Measurements from ENCODE around the gene PUM1. TPM values are rescaled to one million over a fixed set of nuclear protein-coding genes. Genes with fewer than 3 reads are reported as not detected.

Gene PUM1
- total and polyA plus RNA-seq, 2 of the 4 experiments (the other 2 are of a cell fraction), result 75.4 to 137 TPM

DNA sequence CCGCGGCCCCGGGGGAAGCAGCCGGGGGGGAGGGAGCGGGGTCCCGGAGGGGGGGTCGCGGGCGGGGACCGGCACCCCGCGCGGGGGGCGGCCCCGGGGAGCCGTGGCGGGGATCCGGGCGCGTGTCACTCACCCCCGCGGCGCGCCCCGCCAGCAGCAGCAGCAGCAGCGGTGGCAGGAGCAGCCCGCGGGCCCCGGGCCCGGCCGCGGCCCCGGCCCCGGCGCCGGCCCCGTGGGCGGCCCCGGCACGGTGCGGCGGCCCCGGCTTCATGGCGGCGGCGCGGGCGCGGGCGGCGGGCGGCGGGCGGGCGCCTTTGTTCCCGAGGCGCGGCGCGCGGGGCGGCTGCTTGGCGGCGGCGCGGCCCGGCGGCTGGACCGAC, 157.2 kb downstream of the PUM1 start:
- Histone ChIP-seq H4K5ac (ENCODE audit: low read depth, low read length) (no peak overlapping the region), H4K8ac (ENCODE audit: low read depth in 2 of 2, low read length in 2 of 2) (no peak overlapping the region), H3K4me1 (ENCODE audit: control insufficient read depth, insufficient read depth, low read length) (peaks cover 25% of the 10 kb centered on the region), H2BK15ac (ENCODE audit: low read depth, low read length) (no peak overlapping the region), H3K56ac (ENCODE audit: extremely low read depth, insufficient read depth, low read length) (no peak overlapping the region), H3K23ac (ENCODE audit: low read depth, low read length) (no peak overlapping the region), H2AK5ac (ENCODE audit: low read depth, low read length) (no peak overlapping the region), H2BK5ac (ENCODE audit: low read depth, low read length, poor library complexity, severe bottlenecking) (no peak overlapping the region), H2AK9ac (replicated peaks; ENCODE audit: low read depth, low read length, poor library complexity) (no peak overlapping the region), H2AFZ (replicated peaks; ENCODE audit: low read length, poor library complexity) (no peak overlapping the region), H3K4me3 (ENCODE audit: insufficient read depth, low read depth, low read length) (peak overlapping the region; percentile 85), H4K91ac (ENCODE audit: insufficient read depth, low read depth, low read length) (no peak overlapping the region), H3K4ac (ENCODE audit: low read depth, low read length) (no peak overlapping the region), H3K14ac (replicated peaks; ENCODE audit: low read depth, low read length) (no peak overlapping the region), H3K4me2 (ENCODE audit: low read depth, low read length) (no peak overlapping the region), H3K27me3 (ENCODE audit: control insufficient read depth, insufficient read depth, low read length) (no peaks in the 10 kb centered on the region), H2BK120ac (ENCODE audit: low read depth, low read length) (no peak overlapping the region), H3K36me3 (ENCODE audit: control insufficient read depth, insufficient read depth, low read length) (no peaks in the 10 kb centered on the region), H3K27ac (ENCODE audit: insufficient read depth, low read length) (no peak overlapping the region), H3K9me1 (ENCODE audit: insufficient read depth, low read length) (peaks cover 19% of the 10 kb centered on the region; the same call in 1 of the 2 replicates), H3K9ac (ENCODE audit: low read depth, low read length) (no peak overlapping the region), H2BK20ac (ENCODE audit: low read depth, low read length) (no peak overlapping the region), H3K18ac (ENCODE audit: low read depth, low read length) (no peak overlapping the region), H3K79me1 (ENCODE audit: low read depth in 1 of 2, low read length in 2 of 2) (peaks cover 32 to 50% of the 10 kb centered on the region in 2 experiments), H4K20me1 (ENCODE audit: insufficient read depth, low read length) (peaks cover 45% of the 10 kb centered on the region), H3K9me3 (ENCODE audit: control insufficient read depth, insufficient read depth, low read length) (no peaks in the 10 kb centered on the region)
- ChIA-PET POLR2A (ENCODE audit: unreplicated experiment) (no interaction called here), CTCF (interaction anchor here (0.6 to 7.7 kb wide), 2 partner anchors 106 to 128 kb away, joined by 3 to 122 read pairs; no protein-coding TSS in a partner anchor)
- in situ Hi-C loops (cut with MboI; ENCODE audit: low sequenced_read_pairs) (no loop called here), dilution Hi-C loops (cut with HindIII; ENCODE audit: low sequenced_read_pairs, unreplicated experiment) (loop anchor here (25.0 kb wide), 1 partner anchor 96 kb away; no protein-coding TSS in a partner anchor), intact Hi-C loops (cut with micrococcal nuclease) (no loop called here)
- ATAC-seq (ENCODE audit: low read depth) (peak; percentile 22), DNase-seq (no peak)
- TF ChIP-seq RFX5 (IDR thresholded peaks at IDR 0.05; ENCODE audit: low read depth, low read length), result no peak
- TF ChIP-seq MAFK (IDR thresholded peaks at IDR 0.05; ENCODE audit: low read depth, low read length), result no peak
- TF ChIP-seq RCOR1 (IDR thresholded peaks at IDR 0.05; ENCODE audit: insufficient replicate concordance, low read length), result no peak
- no peak for TF ChIP-seq RAD21 (IDR thresholded peaks at IDR 0.05; ENCODE audit: low read length)
- TF ChIP-seq, protein P1, sequence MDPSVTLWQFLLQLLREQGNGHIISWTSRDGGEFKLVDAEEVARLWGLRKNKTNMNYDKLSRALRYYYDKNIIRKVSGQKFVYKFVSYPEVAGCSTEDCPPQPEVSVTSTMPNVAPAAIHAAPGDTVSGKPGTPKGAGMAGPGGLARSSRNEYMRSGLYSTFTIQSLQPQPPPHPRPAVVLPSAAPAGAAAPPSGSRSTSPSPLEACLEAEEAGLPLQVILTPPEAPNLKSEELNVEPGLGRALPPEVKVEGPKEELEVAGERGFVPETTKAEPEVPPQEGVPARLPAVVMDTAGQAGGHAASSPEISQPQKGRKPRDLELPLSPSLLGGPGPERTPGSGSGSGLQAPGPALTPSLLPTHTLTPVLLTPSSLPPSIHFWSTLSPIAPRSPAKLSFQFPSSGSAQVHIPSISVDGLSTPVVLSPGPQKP (IDR thresholded peaks at IDR 0.05; ENCODE audit: borderline replicate concordance, low read depth, low read length), result no peak
- no peak for TF ChIP-seq CEBPB (IDR thresholded peaks at IDR 0.05; ENCODE audit: low read depth, low read length)
- no peak for TF ChIP-seq NFE2L2 (IDR thresholded peaks at IDR 0.05; ENCODE audit: low read depth, low read length)
- no peak for TF ChIP-seq SMC3 (IDR thresholded peaks at IDR 0.05; ENCODE audit: low read depth, low read length)
- no peak for TF ChIP-seq MAZ (IDR thresholded peaks at IDR 0.05; ENCODE audit: borderline replicate concordance, low read depth, low read length)
- TF ChIP-seq, protein P2, sequence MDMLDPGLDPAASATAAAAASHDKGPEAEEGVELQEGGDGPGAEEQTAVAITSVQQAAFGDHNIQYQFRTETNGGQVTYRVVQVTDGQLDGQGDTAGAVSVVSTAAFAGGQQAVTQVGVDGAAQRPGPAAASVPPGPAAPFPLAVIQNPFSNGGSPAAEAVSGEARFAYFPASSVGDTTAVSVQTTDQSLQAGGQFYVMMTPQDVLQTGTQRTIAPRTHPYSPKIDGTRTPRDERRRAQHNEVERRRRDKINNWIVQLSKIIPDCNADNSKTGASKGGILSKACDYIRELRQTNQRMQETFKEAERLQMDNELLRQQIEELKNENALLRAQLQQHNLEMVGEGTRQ (IDR thresholded peaks at IDR 0.05; ENCODE audit: low read depth, low read length), result no peak
- TF ChIP-seq MXI1 (IDR thresholded peaks at IDR 0.05; ENCODE audit: borderline replicate concordance, low read depth, low read length), result no peak
- TF ChIP-seq, protein P3, sequence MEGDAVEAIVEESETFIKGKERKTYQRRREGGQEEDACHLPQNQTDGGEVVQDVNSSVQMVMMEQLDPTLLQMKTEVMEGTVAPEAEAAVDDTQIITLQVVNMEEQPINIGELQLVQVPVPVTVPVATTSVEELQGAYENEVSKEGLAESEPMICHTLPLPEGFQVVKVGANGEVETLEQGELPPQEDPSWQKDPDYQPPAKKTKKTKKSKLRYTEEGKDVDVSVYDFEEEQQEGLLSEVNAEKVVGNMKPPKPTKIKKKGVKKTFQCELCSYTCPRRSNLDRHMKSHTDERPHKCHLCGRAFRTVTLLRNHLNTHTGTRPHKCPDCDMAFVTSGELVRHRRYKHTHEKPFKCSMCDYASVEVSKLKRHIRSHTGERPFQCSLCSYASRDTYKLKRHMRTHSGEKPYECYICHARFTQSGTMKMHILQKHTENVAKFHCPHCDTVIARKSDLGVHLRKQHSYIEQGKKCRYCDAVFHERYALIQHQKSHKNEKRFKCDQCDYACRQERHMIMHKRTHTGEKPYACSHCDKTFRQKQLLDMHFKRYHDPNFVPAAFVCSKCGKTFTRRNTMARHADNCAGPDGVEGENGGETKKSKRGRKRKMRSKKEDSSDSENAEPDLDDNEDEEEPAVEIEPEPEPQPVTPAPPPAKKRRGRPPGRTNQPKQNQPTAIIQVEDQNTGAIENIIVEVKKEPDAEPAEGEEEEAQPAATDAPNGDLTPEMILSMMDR (conservative IDR thresholded peaks at IDR 0.05; ENCODE audit: low read depth, low read length), result no peak
- no peak for TF ChIP-seq POLR2A (IDR thresholded peaks at IDR 0.05; ENCODE audit: low read depth, low read length)
- no peak for TF ChIP-seq BHLHE40 (IDR thresholded peaks at IDR 0.05; ENCODE audit: low read depth, low read length)
- TF ChIP-seq FOS (IDR thresholded peaks at IDR 0.05; ENCODE audit: low read depth, low read length), result no peak
- TF ChIP-seq CHD1 (IDR thresholded peaks at IDR 0.05; ENCODE audit: low read depth, low read length), result no peak
- no TSS peak for BruUV-seq (replicated peaks)
- WGBS, 2 experiments (ENCODE audit: extremely low coverage in 2 of 2, insufficient read length in 1 of 2), result 0% methylated on average over 43 of the region's 69 CpGs; no CpG with 5 or more reads in 1 of the 2 experiments

All from IMR-90 (cell line).